MCF 10A (cell line): ENCODE results near the gene RUSC2. TPM values are rescaled to one million over a fixed set of nuclear protein-coding genes. Genes with fewer than 3 reads are reported as not detected.

Source experiments
- BruUV-seq: library from RNA; stranded (reverse); fragments of 400-500 nt; replicated peaks from 2 replicates; lab custom pipeline; 2021; lab: Mats Ljungman, UMichigan
- CTCF ChIA-PET: fragments of 300-600 bp; sonication (Branson Sonifier 250); formaldehyde crosslinking; extraction: SDS; loops from one replicate; lab custom pipeline; 2021; ENCODE audit warnings: antibody characterized with exemption, inconsistent platforms; lab: Yijun Ruan, JAX
- POLR2A ChIA-PET: fragments of 300-600, 350-650 bp; sonication (Branson Sonifier 250); formaldehyde crosslinking; extraction: SDS; loops from one replicate; lab custom pipeline; 2020; ENCODE audit warnings: antibody characterized with exemption, inconsistent platforms; lab: Yijun Ruan, JAX
- DNase-seq: peaks from one replicate; pipeline ENCODE4 v3.0.0-alpha.2; 2018; ENCODE audit not compliant: unreplicated experiment
- H3K27ac Mint-ChIP-seq: one replicate; pipeline ENCODE4 v1.8.0; 2022; ENCODE audit warnings: mild to moderate bottlenecking, low read depth, mixed read lengths; ENCODE audit not compliant: unreplicated experiment
- H3K27me3 Mint-ChIP-seq: one replicate; pipeline ENCODE4 v1.8.0; 2022; ENCODE audit warnings: mixed read lengths; ENCODE audit not compliant: insufficient read depth, unreplicated experiment
- H3K36me3 Mint-ChIP-seq: one replicate; pipeline ENCODE4 v1.8.0; 2022; ENCODE audit warnings: mild to moderate bottlenecking, moderate library complexity, mixed read lengths; ENCODE audit not compliant: insufficient read depth, unreplicated experiment
- H3K4me1 Mint-ChIP-seq: one replicate; pipeline ENCODE4 v1.8.0; 2022; ENCODE audit warnings: mixed read lengths; ENCODE audit not compliant: insufficient read depth, unreplicated experiment
- H3K4me3 Mint-ChIP-seq: one replicate; pipeline ENCODE4 v1.8.0; 2022; ENCODE audit warnings: mild to moderate bottlenecking, moderate library complexity, mixed read lengths; ENCODE audit not compliant: unreplicated experiment
- H3K9me3 Mint-ChIP-seq: one replicate; pipeline ENCODE4 v1.8.0; 2022; ENCODE audit warnings: mixed read lengths; ENCODE audit not compliant: unreplicated experiment
- CTCF ChIP-seq: fragments of 200-600 bp; IDR thresholded peaks from one replicate; pipeline ENCODE4 v1.8.0; 2022; ENCODE audit warnings: antibody characterized with exemption, mild to moderate bottlenecking; ENCODE audit not compliant: unreplicated experiment
- intact Hi-C: fragments of 100-400 bp; cut with micrococcal nuclease; formaldehyde crosslinking; loops from 2 replicates; pipeline ENCODE4 v1.14.1; 2022
- total RNA-seq: library from RNA; stranded (reverse); gene quantifications from 2 replicates; pipeline ENCODE4 v1.2.3, GENCODE V29; 2022

Gene RUSC2
- total RNA-seq, 1 experiment from 2014 or later: 30.5 TPM

- CTCF ChIA-PET: interaction anchor here (2.2 kb wide), 1 partner anchor 66 kb away, joined by 13 read pairs; no protein-coding TSS in a partner anchor
- no peak for TF ChIP-seq CTCF
- POLR2A ChIA-PET: no interaction called here
- DNase-seq: no peak
- Mint-ChIP-seq H3K4me1 (peaks cover 23% of the 10 kb centered on the region), H3K27ac (no peak overlapping the region), H3K4me3 (no peak overlapping the region), H3K9me3 (no peaks in the 10 kb centered on the region), H3K27me3 (no peaks in the 10 kb centered on the region), H3K36me3 (peaks cover 5% of the 10 kb centered on the region)
- intact Hi-C loops: loop anchor here (2.0 kb wide), 2 partner anchors 115 to 245 kb away; partner anchors contain the start of genes CREB3 and TLN1
- BruUV-seq: no TSS peak
These were observed 1.9 kb upstream of the RUSC2 start for GRCh38 chr9:35488021-35488420.

- intact Hi-C loops: loop anchor here (1.0 to 2.0 kb wide), 3 partner anchors 66 to 244 kb away; partner anchors contain the start of genes CREB3 and TLN1
- Mint-ChIP-seq H3K36me3 (peaks cover 5% of the 10 kb centered on the region), H3K27ac (peak overlapping the region; percentile 97), H3K27me3 (no peaks in the 10 kb centered on the region), H3K4me1 (peaks cover 23% of the 10 kb centered on the region), H3K9me3 (no peaks in the 10 kb centered on the region), H3K4me3 (peak overlapping the region; percentile 93)
- no peak for TF ChIP-seq CTCF
- DNase-seq: no peak
- ChIA-PET CTCF (interaction anchor here (1.0 to 2.1 kb wide), 6 partner anchors 12 to 65 kb away, joined by 3 to 20 read pairs (median 3); no protein-coding TSS in a partner anchor), POLR2A (interaction anchor here (0.7 to 2.1 kb wide), 15 partner anchors 10 to 409 kb away, joined by 3 to 17 read pairs (median 6); partner anchors contain the start of genes CCDC107, RMRP and STOML2)
- BruUV-seq: no TSS peak
These were observed 1.2 kb upstream of the RUSC2 start for GRCh38 chr9:35488566-35489312.

- ChIA-PET POLR2A (interaction anchor here (0.6 to 2.1 kb wide), 22 partner anchors 16 to 591 kb away, joined by 3 to 17 read pairs (median 4); partner anchors contain the start of gene STOML2), CTCF (interaction anchor here (0.6 to 2.1 kb wide), 10 partner anchors 14 to 64 kb away, joined by 3 to 20 read pairs (median 3); no protein-coding TSS in a partner anchor)
- intact Hi-C loops: loop anchor here (1.0 to 2.0 kb wide), 2 partner anchors 20 to 26 kb away; no protein-coding TSS in a partner anchor
- Mint-ChIP-seq H3K27me3 (no peaks in the 10 kb centered on the region), H3K4me3 (peak overlapping the region; percentile 93), H3K36me3 (peaks cover 5% of the 10 kb centered on the region), H3K4me1 (peaks cover 23% of the 10 kb centered on the region), H3K27ac (peak overlapping the region; percentile 97), H3K9me3 (no peaks in the 10 kb centered on the region)
- no peak for TF ChIP-seq CTCF
- peak; percentile 49 for DNase-seq
- no TSS peak for BruUV-seq
These were observed 421 bp downstream of the RUSC2 start for GRCh38 chr9:35490155-35490909.
